GM23338 (cell line): ENCODE results near the gene PIH1D2. TPM values are rescaled to one million over a fixed set of nuclear protein-coding genes. Genes with fewer than 3 reads are reported as not detected.
"Not testable (repeated sequence)": the region's sequence is repeated elsewhere in the genome, so short reads cannot be mapped to it uniquely, and the experiment has no call there.

Experiments
- ATAC-seq: fragments of 200-7000 bp; cut with Tn5 transposase; 3 replicates; pipeline ENCODE4 v1.9.1; 2020
- DNase-seq: peaks from one replicate; pipeline ENCODE4 v3.0.0-alpha.2; 2015; ENCODE audit warnings: low spot score
- H2AFZ ChIP-seq: fragments of 200-600 bp; sonication (generic); 2 replicates; pipeline ENCODE4 v1.8.0; 2016; ENCODE audit warnings: antibody characterized with exemption, mild to moderate bottlenecking, moderate library complexity
- H3F3A ChIP-seq: fragments of 200-600 bp; sonication (generic); replicated peaks from 2 replicates; pipeline ENCODE4 v1.8.0; 2017; ENCODE audit warnings: antibody characterized with exemption, mixed run types, low read depth
- H3K27ac ChIP-seq: fragments of 200-600 bp; sonication (generic); 2 replicates; pipeline ENCODE4 v1.6.1; 2016; ENCODE audit warnings: low read depth
- H3K27me3 ChIP-seq: fragments of 200-600 bp; sonication (generic); 2 replicates; pipeline ENCODE4 v1.8.0; 2016; ENCODE audit warnings: mild to moderate bottlenecking, mixed run types, moderate library complexity; ENCODE audit not compliant: insufficient read depth
- H3K36me3 ChIP-seq: fragments of 200-600 bp; sonication (generic); 2 replicates; pipeline ENCODE4 v1.8.0; 2016; ENCODE audit warnings: mild to moderate bottlenecking; ENCODE audit not compliant: insufficient read depth
- H3K4me1 ChIP-seq: fragments of 200-600 bp; sonication (generic); 2 replicates; pipeline ENCODE4 v1.8.0; 2016; ENCODE audit warnings: mild to moderate bottlenecking, moderate library complexity; ENCODE audit not compliant: insufficient read depth
- H3K4me2 ChIP-seq: fragments of 200-600 bp; sonication (generic); 2 replicates; pipeline ENCODE4 v1.7.1; 2017; ENCODE audit warnings: mixed run types
- H3K4me3 ChIP-seq: fragments of 200-600 bp; sonication (generic); 2 replicates; pipeline ENCODE4 v1.6.1; 2016; ENCODE audit warnings: mixed run types
- H3K79me2 ChIP-seq: fragments of 200-600 bp; sonication (generic); replicated peaks from 2 replicates; pipeline ENCODE4 v1.8.0; 2017; ENCODE audit warnings: mild to moderate bottlenecking; ENCODE audit not compliant: insufficient read depth
- H3K9me2 ChIP-seq: fragments of 200-600 bp; sonication (generic); 2 replicates; pipeline ENCODE4 v1.8.0; 2017; ENCODE audit not compliant: insufficient read depth
- H4K20me1 ChIP-seq: fragments of 200-600 bp; sonication (generic); replicated peaks from 2 replicates; pipeline ENCODE4 v1.8.0; 2017; ENCODE audit warnings: mild to moderate bottlenecking; ENCODE audit not compliant: insufficient read depth
- H3K27ac Mint-ChIP-seq: 2 replicates; pipeline ENCODE4 v1.8.0; 2020; ENCODE audit warnings: inconsistent platforms, mild to moderate bottlenecking, moderate library complexity, mixed read lengths
- H3K27me3 Mint-ChIP-seq: 3 replicates; pipeline ENCODE4 v1.8.0; 2022; ENCODE audit warnings: low read depth, mild to moderate bottlenecking, moderate library complexity, mixed read lengths, inconsistent platforms; ENCODE audit not compliant: insufficient read depth, poor library complexity
- H3K36me3 Mint-ChIP-seq: 3 replicates; pipeline ENCODE4 v1.8.0; 2021; ENCODE audit warnings: low read depth, mild to moderate bottlenecking, inconsistent platforms, moderate library complexity, mixed read lengths
- H3K4me1 Mint-ChIP-seq: 3 replicates; pipeline ENCODE4 v1.8.0; 2020; ENCODE audit warnings: mild to moderate bottlenecking, inconsistent platforms, mixed read lengths
- H3K4me3 Mint-ChIP-seq: 3 replicates; pipeline ENCODE4 v1.8.0; 2021; ENCODE audit warnings: moderate library complexity, mild to moderate bottlenecking, inconsistent platforms, mixed read lengths
- H3K9me3 Mint-ChIP-seq: 3 replicates; pipeline ENCODE4 v1.8.0; 2020; ENCODE audit warnings: moderate library complexity, mild to moderate bottlenecking, inconsistent platforms, mixed read lengths
- CREB1 ChIP-seq: fragments of 250-450 bp; sonication (Bioruptor Pico); IDR thresholded peaks from 2 replicates; pipeline ENCODE4 v1.5.0; 2020; ENCODE audit warnings: low read depth, mild to moderate bottlenecking, moderate library complexity
- CTCF ChIP-seq, 2 experiments: fragments of 200-600 bp in 1 of 2; sonication (generic) in 1 of 2; conservative IDR thresholded peaks; 2 replicates each; pipeline versions ENCODE4 v1.5.1 to v1.6.1; 2016 to 2017; ENCODE audit warnings: antibody characterized with exemption in 2 of 2, low read depth in 2 of 2, mild to moderate bottlenecking in 2 of 2, moderate library complexity in 1 of 2
- EZH2 ChIP-seq: fragments of 200-600 bp; sonication (generic); IDR thresholded peaks from one replicate; pipeline ENCODE4 v1.8.0; 2017; ENCODE audit warnings: antibody characterized with exemption, mild to moderate bottlenecking, low read depth; ENCODE audit not compliant: unreplicated experiment
- EZH2phosphoT487 ChIP-seq: fragments of 200-600 bp; sonication (generic); IDR thresholded peaks from one replicate; pipeline ENCODE4 v1.8.1; 2018; ENCODE audit warnings: antibody characterized with exemption; ENCODE audit not compliant: unreplicated experiment
- JUNB ChIP-seq: IDR thresholded peaks from one replicate; pipeline ENCODE4 v1.6.1; 2016; ENCODE audit warnings: antibody characterized with exemption; ENCODE audit not compliant: unreplicated experiment
- NANOG ChIP-seq: IDR thresholded peaks from 2 replicates; pipeline ENCODE4 v1.6.1; 2016; ENCODE audit warnings: antibody characterized with exemption, borderline replicate concordance
- POLR2AphosphoS5 ChIP-seq: IDR thresholded peaks from 2 replicates; pipeline ENCODE4 v1.6.1; 2016; ENCODE audit warnings: antibody characterized with exemption, low read depth
- REST ChIP-seq: IDR thresholded peaks from one replicate; pipeline ENCODE4 v1.6.1; 2018; ENCODE audit warnings: antibody characterized with exemption; ENCODE audit not compliant: unreplicated experiment
- ZNF462 ChIP-seq: fragments of 250-450 bp; sonication (Bioruptor Pico); IDR thresholded peaks from 2 replicates; pipeline ENCODE4 v1.5.0; 2020; ENCODE audit warnings: mild to moderate bottlenecking, moderate library complexity
- polyA plus RNA-seq: library from polyadenylated mRNA; unstranded; fragments of >200 nt; fragmentation: Nextera tagmentation; extraction: Ambion mirVana; gene quantifications from 2 replicates; pipeline ENCODE4 v1.2.1, GENCODE V29; 2016
- total RNA-seq: library from RNA; depleted of rRNA; stranded (reverse); fragments of >200 nt; shearing (Covaris generic); gene quantifications from 2 replicates; pipeline ENCODE4 v1.2.3, GENCODE V29; 2014

The PIH1D2 gene
- total and polyA plus RNA-seq, 2 experiments from 2014 or later, result 0.80 to 0.89 TPM

- TF ChIP-seq ZNF462 (CRISPR knock-in tag) (no peak), NANOG (no peak), EZH2 (no peak), POLR2AphosphoS5 (no peak), CTCF (conservative IDR thresholded peaks at IDR 0.05; ENCODE audit: low read depth in 2 of 2) (no peak), EZH2phosphoT487 (no peak), CREB1 (CRISPR knock-in tag) (no peak), REST (no peak), JUNB (no peak)
Observed at GRCh38 chr11:112096194-112096593, 22.4 kb upstream of the PIH1D2 start (continued).

- not testable (repeated sequence) for DNase-seq, H3K27me3 Mint-ChIP-seq, H3F3A ChIP-seq, H3K27me3 ChIP-seq, H3K79me2 ChIP-seq, H3K4me3 ChIP-seq, H3K4me3 Mint-ChIP-seq, H4K20me1 ChIP-seq, H2AFZ ChIP-seq, H3K9me3 Mint-ChIP-seq, H3K27ac Mint-ChIP-seq, H3K9me2 ChIP-seq, H3K4me2 ChIP-seq, H3K27ac ChIP-seq, H3K4me1 ChIP-seq, ATAC-seq, H3K4me1 Mint-ChIP-seq
- peaks cover 37% of the 10 kb centered on the region for H3K36me3 Mint-ChIP-seq
- peaks cover 28% of the 10 kb centered on the region for H3K36me3 ChIP-seq
Observed at GRCh38 chr11:112095302-112095701, 21.5 kb upstream of the PIH1D2 start.
